T1000 (cell line): ENCODE data around the gene HMCN1.
"Not testable (repeated sequence)": the region's sequence is repeated elsewhere in the genome, so short reads cannot be mapped to it uniquely, and the experiment has no call there.

ENCODE experiments used
- DNase-seq: peaks from one replicate; lab custom pipeline; 2025; ENCODE audit warnings: mixed read lengths; lab: John Stamatoyannopoulos, UW

The HMCN1 gene

DNA sequence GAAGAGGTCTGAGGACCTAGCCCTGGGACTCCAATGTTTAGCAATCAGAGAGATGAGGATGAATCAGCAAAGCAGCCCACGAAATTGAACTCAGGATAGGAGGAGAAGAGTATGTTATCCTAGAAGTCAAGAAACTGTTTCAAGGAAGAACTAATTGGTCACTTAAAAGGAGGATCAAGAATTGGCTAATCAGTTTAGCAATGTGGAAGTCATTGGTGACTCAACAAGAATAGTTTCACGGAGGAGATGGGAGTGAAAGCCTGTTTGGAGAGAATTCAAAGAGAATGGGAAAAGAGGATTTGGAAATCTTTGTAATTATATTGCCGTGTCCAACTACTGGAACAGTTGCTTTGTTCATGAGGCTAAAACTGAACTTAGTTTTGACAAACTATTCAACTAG lies 7.4 kb downstream of the HMCN1 start:
- DNase-seq = no peak

DNA sequence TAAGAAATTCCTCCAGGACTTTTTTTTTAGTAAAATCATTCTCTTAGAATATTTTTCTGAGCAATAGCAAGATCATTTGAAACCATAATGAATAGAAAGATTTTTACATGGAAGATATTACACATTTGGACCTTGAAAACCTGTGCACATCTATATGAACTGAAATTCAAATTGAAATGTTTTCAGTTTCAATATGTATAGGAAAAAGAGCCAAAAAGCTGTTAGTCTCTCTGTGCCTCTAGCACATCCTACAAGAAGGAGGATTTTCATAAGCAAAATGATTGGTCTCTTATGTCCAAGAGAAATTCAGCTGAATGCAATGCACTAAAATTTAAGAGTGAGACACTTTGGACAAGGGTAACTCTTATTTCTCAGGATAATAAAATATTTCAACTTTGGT lies 8.2 kb downstream of the HMCN1 start:
- no peak for DNase-seq

DNA sequence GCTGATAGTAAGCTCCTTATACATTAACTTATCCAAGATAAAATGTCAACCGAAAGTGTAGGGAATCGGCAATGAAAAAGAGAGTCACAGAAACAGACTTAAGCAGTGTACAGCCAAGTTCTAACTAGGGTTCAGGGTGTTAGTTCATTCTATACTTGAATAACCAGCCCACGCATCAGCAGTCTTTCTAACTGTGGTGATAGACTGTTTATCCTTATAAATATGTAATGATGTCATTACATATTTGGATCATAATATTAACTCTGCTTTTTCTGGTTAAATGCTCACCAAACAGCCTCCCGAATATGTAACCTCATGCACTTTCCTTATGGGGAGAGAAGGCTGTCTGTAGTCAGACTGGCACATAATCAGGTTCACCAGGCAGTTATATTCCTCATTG lies 11.0 kb downstream of the HMCN1 start:
- DNase-seq = no peak

DNA sequence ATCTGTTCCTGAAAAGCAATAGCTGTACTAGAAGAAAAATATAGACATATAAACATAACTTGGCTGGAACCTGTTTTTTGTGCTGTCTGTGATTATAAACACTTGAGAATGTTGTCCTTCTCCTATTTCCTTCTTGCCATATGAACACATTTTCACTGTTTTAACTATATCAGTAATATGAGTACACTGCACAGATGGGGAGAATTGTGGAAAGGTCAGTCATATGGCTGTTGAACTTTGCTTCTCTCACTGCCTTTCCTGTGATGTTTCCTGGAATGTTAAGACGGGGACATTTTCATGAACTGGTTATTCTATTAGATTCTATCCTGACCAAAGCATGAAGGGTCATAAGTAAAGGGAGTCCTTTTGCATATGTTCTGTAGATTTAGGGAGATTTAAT lies 24.9 kb downstream of the HMCN1 start:
- DNase-seq = no peak

DNA sequence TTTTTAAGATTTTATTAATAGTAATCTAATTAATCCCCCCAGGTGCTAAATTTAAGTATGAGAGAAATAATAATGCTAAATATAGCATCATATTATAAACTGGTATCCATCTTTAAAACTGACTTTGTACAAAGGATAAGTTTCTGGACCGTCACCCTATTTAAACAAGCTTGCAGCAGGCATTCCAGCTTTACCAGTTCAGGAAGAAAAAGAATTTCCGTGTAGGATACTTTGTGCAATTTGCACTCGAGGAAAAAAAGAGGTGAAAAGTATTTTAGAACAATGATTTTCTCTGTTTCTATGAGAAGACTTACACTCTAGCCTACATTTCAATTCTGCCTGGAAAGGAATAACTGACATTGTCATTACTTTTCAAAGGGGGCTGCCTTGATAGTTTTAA lies 27.6 kb downstream of the HMCN1 start:
- DNase-seq = no peak

DNA sequence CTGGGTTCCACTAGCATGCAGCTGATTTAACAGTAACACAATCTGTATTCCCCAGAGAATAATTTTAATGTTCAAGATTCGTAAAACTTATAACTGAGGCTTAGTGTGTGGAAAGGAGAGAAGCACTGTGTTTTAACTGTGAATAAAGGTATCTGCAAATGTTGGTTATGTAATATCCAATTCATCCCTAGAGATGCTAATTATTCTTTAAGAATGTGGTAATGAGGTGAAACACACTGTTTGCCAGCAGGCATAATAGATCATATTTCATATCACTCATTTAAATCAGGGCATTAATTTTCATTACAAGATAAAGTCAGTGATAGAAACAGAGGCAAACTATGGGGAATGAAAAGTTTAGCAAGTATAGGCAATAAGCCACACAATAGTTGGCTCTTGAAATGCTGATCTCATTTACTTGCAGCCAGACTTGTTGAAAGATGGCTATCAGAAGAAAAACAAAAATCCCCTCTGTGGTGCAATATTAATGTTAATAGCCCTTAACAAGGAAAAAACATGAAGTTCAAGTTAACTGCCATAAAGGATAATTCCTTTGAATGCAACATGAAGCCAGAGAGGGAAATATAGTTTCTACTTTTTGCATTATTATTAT lies 33.4 kb downstream of the HMCN1 start:
- no peak for DNase-seq

DNA sequence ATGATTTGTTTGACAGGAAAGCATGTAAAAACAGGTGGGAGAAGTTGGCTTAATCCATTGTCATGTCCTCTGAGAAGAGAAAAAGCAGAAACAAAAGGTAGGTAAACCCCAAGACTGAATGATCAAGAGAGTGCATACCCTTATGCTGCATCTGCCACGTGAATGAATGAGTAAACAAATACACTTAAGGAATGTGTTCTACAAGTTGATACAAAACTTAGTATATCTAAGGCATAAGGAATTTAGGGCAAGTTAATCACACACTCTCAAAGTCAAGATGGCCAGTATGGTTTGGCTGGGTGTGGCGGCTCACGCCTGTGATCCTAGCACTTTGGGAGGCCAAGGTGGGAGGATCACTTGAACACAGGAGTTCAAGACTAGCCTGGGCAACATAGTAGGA lies 34.2 kb downstream of the HMCN1 start:
- no peak for DNase-seq

DNA sequence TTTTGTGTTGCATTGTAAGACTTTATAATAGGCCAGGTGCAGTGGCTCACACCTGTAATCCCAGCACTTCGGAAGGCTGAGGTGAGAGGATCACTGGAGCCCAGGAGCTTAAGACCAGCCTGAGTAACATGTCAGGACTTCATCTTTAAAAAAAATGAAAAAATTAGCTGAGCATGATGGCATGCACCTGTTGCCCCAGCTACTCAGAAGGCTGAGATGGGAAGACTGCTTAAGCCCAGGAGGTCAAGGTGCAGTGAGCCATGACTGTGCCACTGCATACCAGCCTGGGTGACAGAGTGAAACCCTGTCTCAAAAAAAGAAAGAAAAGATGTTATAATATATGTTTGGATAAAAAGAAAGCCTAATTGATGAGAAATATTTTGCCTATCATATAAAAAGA lies 34.9 kb downstream of the HMCN1 start:
- DNase-seq = no peak

DNA sequence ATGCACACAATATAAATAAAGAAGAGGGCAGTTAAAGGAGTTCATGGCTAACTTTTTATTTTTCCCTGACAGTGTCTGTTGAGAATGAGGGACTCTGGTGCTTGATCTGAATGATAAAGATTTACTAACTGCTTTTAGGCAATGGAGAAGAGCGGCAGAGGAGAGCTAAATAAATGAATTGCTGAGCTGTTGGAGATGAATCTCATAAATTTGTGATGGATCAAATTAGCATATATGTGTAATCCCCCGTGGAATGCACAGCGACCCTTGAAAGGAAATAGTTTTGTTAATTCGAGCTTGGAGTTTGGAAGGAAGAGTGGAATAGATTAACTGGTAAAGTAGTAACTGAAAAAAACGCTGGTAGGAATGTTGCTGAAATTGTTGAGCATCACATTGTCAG lies 40.2 kb downstream of the HMCN1 start:
- DNase-seq = no peak

DNA sequence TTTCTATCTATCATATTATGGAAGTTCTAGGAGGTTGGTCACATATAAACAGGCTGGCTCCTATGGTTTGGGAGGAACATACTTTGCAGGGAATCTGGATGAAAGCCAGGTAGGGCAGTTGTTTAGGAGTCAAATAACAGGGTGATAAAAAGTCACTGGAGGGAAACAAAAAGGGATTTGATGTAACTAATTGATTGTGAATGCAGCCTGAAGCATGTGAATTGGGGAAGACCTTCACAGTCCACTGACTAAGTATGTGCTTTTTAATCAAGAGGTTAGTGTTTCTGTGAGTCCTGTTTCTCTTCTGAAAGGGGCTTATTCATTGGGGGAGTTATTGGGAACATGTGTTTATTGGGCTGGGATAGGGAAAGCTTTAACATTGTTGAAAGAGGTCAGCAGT lies 41.3 kb downstream of the HMCN1 start:
- DNase-seq = no peak

DNA sequence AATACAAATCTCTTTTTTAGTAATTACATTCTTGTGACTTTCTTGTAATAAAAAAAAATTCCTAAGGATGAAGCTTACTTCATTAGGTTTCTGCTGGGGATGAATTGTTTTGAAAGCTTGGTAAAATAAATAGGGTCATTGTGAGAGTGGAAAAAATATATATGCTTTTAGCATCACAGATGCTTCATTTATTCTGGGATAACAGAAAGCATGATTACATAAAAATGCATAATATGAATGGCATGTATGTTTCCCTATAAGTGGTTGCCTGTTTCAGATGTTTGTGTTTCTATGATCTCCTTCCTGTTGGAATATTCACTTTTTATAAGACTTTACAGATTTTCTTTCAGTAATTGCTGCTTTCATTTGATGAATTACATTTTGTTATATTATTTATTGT lies 42.3 kb downstream of the HMCN1 start:
- no peak for DNase-seq

DNA sequence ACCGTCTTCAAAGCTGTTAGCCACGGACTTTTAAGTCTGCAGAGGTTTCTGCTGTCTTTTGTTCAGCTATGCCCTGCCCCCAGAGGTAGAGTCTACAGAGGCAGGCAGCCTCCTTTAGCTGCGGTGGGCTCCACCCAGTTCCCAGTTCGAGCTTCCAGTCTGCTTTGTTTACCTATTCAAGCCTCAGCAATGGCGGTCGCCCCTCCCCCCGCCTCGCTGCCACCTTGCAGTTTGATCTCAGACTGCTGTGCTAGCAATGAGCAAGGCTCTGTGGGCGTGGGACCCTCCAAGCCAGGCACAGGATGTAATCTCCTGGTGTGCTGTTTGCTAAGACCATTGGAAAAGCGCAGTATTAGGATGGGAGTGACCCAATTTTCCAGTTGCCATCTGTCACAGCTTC lies 49.7 kb downstream of the HMCN1 start:
- DNase-seq = not testable (repeated sequence)

DNA sequence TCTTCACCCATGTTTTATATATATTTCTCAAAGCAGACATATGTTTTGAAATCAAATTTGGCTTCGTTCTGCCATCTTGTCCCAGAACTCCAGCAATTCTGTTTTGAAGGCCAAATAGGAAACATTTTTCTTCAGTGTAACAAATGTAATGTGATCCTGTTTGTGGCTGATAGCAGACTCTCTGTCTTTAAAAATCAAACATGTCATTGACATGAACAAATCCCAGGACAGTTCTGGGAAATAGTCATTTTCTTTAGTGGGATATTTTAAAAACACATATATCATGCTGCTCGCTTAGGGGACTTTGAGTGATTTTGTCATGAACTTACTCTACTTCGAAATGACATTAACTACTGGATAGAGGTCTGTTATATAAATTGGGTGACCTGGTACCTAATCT lies 51.4 kb downstream of the HMCN1 start:
- DNase-seq = no peak

DNA sequence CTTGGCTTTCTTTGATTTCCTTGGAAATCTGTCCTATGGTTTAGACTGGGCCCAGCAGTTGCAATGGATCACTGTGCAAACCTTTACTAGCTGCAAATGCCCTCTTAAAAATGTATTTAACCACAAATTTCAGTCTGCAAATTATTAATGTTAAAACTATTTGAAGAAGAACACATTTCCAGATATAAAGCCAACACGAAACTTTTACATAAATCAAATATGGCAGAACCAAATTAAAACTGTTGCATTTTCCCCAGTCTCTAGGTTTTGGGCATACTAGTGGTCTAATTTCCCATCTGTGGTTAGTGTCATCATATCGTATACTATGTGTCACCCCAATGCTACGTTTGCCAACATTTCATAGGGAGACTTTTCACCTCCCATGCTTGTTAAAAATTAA lies 52.3 kb downstream of the HMCN1 start:
- DNase-seq = no peak

DNA sequence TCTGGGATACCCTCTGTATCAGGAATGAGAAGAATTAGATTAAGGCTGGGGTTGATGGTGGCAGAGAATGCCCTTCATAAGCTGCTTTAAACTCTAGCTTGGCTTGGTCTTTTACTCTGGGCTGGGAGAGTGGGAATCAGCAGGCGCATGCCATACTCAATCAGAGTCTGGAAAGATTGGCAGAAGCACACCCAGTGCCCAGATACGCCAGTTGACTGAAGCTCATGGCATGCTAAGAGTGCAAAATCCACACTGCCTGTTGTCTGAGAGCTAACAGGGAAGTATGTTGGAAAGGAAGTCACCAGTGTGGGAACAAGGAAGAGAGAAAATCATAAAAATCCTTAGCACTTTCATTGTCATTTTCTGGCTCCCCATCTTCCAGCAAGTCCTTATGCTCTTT lies 53.0 kb downstream of the HMCN1 start:
- DNase-seq = no peak

DNA sequence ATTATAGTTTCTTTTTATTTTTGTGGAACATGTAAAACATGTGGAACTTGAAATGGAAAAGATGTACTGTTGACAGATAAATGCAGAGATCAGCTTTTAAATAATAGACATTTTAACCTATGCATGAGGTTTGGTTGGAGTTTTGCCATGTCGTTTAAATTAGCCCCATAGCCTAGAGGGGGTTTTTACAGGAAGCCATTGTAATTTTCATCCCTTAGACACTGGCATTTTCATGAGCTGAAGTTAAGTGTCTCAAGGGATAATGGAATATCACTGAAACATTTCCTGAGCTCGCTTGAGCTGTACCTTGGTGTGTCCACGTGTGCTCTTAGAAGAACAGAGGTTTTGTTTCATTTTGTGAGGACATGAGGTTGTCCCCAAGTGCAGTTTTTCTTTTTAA lies 54.2 kb downstream of the HMCN1 start:
- DNase-seq = no peak

DNA sequence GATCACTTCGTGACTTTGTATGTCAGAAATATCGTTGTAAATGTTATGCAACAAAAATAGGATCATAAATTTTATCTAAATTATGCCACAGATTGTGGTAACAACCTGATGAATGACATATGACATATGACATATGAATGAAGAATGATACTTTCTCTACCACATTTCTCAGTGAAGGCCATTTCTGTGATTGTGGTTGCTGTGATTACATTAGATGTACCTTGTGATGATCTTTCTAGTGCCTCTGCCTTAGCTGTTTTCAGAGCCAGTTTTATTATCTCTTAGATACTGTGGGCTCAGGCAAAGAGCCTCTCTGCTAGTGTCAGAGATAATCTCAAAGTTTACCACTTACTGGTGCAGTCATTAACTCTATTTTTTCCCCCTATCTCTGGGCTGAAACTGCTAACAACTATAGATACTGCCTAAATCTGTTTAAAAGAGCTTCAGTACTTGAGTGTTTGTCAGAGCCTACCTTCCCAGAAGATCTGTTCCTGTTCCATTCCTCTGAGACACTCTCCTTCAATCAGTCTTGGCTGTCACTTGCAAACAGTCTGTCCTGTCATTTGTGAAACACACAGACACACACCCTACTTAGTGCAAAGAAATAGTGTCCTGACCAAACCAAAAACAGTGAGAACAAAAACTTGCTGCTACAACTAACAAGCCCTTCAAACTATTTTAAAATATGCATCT lies 55.5 kb downstream of the HMCN1 start:
- DNase-seq = no peak

DNA sequence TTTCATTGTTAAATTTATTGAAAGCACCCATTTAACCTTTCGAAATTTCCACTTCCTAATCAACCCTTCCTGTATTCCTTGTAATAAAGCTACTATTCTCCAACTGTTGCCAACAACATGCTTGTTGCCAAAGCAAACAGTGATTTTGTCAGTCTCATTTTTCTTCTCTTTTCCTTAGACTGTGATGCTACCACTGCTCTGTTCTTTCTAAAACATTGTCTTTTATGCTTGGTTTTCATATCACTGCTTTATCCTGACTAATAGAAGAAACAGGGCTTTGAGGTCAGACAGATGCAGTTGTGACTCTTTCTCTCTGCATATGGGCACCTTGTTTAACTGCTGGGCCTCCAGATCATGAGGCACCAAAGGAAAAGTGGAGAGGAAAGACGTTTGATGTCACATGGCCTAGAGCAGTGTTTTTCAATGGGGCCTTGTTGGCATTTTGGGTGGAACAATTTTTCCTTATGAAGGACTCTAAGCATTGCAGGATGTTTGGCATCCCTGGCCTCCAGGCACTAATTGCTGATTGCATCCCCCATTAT lies 56.1 kb downstream of the HMCN1 start:
- no peak for DNase-seq

DNA sequence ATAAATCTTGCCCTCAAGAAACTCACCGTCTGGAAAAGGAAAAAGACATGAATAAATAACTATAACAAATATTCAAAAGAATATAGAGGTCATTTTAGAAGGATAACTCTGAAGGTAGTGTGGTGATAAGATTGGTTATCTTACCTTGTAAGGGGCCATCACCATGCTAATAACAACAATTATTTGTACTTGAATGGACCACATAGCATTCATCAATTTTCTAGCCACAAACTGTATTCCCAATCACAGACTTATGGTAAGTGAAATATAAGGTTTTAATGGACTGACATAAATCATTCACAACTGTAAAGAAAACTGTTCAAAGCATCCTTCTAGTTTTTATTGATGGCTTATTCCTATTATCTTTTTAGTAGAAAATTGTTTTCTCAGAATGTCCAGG lies 57.8 kb downstream of the HMCN1 start:
- no peak for DNase-seq

DNA sequence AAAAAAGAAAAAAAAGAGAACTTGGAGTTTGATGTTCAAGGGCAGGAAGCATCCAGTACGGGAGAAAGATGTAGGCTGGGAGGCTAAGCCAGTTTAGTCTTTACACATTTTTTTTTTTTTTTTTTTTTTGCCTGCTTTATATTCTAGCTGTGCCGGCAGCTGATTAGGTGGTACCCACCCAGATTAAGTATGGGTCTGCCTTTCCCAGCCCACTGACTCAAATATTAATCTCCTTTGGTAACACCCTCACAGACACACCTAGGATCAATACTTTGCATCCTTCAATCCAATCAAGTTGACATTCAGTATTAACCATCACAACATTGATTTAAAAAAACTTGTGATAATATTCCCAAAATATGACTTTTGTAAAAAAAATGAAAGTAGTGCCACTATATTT lies 60.3 kb downstream of the HMCN1 start:
- not testable (repeated sequence) for DNase-seq

DNA sequence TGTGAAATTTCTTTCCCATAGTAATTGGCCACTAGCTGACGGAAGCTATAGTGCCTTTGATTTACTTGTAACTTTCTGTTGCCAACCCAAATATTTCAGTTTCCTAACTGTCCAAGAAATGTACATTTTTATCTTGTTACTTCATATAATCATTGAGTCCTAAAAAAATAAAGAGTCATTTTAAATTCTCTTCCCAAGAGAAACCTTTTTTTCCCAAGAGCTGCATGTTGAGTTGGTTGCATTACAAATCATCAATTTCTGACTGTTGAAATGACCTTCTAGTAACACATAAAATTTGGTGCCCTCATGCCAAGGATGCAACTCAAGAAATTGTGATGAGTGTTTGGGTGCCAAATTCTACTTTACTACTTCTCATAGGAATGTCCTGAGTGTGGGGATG lies 61.0 kb downstream of the HMCN1 start:
- no peak for DNase-seq

DNA sequence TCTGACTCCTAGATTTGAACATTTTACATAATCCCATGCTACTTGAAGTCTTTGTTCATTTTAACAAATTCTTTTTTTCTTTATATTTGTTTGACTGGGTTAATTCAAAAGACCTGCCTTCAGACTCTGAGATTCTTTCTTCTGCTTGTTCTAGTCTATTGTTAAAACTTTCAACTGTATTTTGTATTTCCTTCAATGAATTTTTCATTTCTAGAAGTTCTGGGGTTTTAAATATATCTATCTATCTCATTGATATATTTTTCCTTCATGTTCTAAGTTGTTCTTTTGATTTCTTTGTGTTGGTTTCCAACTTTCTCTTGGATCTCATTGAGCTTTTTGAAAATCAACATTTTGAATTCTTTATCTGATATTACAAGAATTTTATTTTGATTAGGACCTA lies 64.3 kb downstream of the HMCN1 start:
- no peak for DNase-seq

DNA sequence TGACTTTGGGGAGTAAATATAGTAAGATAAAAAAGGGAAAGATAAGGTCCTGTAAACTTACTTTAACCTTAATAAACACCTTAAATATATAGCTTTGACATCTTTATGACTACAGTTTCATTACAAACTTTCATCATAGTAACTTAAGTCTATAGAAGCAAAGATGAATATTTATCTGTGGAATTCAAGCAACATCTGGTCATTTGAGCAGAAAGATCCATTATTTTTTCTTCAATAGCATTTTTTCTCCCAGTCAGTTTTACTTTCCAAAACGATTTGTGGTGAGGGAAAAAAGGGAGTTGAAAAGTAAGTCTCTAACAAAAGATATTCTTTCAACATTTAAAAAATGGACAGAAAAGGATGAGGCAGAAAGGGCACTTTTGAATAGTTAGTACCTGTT lies 69.0 kb downstream of the HMCN1 start:
- DNase-seq = no peak

DNA sequence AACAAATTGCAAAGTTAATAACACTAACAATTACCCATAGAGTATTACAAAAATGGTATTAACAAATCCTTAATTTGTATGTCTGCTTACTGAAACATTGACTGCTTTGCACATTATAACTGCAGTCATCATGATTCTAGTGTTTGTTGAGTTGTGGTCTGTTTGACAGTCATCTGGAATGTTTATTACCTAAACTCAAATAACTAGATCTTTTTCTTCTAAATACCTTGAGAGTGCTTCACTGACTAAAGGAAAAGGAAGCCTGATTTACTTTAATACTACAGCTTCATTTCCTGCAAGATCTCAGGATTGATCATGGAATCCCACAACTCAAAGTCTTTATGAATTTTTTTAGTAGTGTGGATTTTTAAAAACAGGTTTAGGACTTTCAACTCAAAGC lies 70.0 kb downstream of the HMCN1 start:
- DNase-seq = no peak
